Right atrium auricular region (tissue), 2 donors: Measurements from ENCODE around the gene SLK. TPM values are rescaled to one million over a fixed set of nuclear protein-coding genes. Genes with fewer than 3 reads are reported as not detected.

Experiments
- DNase-seq: peaks from one replicate; pipeline ENCODE4 v3.0.0-alpha.2; 2019; ENCODE audit warnings: low spot score
- H3K27ac ChIP-seq, 2 donors: fragments of 200-600 bp; sonication (generic); 1 replicate in 1 of 2; 2 replicates in 1 of 2; pipeline ENCODE4 v1.5.1; 2016 to 2019
- H3K27me3 ChIP-seq, 2 donors: fragments of 200-600 bp; sonication (generic); one replicate each; pipeline versions ENCODE4 v1.5.1 to v1.6.0; 2017 to 2019
- H3K36me3 ChIP-seq: fragments of 200-600 bp; sonication (generic); one replicate; pipeline ENCODE4 v1.5.1; 2016
- H3K4me1 ChIP-seq, 2 donors: fragments of 200-600 bp; sonication (generic); one replicate each; pipeline versions ENCODE4 v1.5.1 to v1.6.0; 2017 to 2019
- H3K4me3 ChIP-seq, 2 donors: fragments of 200-600 bp; sonication (generic); 1 replicate in 1 of 2; 2 replicates in 1 of 2; pipeline ENCODE4 v1.5.1; 2017 to 2019; ENCODE audit warnings: mild to moderate bottlenecking in 1 of 2, moderate library complexity in 1 of 2
- H3K9me3 ChIP-seq, 2 donors: fragments of 200-600 bp; sonication (generic); one replicate each; pipeline ENCODE4 v1.5.1; 2019
- CTCF ChIP-seq, 2 donors: fragments of 200-600 bp; sonication (generic); IDR thresholded peaks; one replicate each; pipeline ENCODE4 v1.5.1; 2019; ENCODE audit warnings: antibody characterized with exemption in 2 of 2
- total RNA-seq, 2 donors: library from RNA; depleted of rRNA; stranded (reverse); fragments of >200 nt; gene quantifications; one replicate each; pipeline ENCODE4 v1.1.0, GENCODE V29; 2016

Gene SLK
- total RNA-seq, 2 donors from 2014 or later = 42.4 to 57.3 TPM

DNA sequence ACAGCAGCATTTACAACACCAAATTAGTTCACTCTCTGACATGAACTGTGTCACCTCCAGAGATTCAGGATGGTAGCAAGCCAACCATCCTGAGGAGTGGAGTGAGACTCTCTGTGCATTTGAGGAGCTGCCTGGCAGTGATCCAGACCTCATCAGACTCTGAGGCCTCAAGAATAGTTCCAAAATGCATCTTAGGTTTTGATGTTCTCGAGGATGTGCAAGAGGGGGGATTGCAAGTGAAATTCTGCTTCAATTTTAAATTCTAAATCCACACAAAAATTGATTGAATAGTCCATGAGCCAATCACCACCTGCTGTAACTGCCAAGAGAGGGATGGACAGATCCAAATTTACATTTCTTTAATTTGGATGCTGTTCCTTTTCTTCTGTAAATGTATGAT, 49.7 kb downstream of the SLK start:
- Histone ChIP-seq H3K9me3 (no peaks in the 10 kb centered on the region), H3K4me1 (no peaks in the 10 kb centered on the region), H3K4me3 (no peak overlapping the region), H3K27ac (no peak overlapping the region), H3K36me3 (peaks cover 64% of the 10 kb centered on the region), H3K27me3 (no peaks in the 10 kb centered on the region)
- TF ChIP-seq CTCF (IDR thresholded peaks at IDR 0.05) = no peak
- no peak for DNase-seq

DNA sequence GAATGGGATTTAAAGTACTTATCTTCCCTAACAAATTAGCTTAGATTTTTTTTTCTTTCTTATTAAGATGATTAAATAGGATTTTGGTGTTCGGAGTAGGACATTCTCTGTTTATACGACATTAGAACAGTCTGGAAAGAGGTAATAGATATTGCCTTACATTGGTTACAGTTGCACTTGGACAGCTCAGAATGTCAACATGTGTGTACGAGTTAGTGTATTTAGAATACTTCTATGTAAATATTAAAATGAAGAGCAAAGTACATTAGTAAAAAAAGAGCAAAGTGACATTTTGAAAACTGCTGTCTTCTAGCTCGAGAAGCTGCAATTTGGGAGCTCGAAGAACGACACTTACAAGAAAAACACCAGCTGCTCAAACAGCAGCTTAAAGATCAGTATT, 51.5 kb downstream of the SLK start:
- Histone ChIP-seq H3K27me3 (no peaks in the 10 kb centered on the region), H3K4me3 (no peak overlapping the region), H3K27ac (no peak overlapping the region), H3K9me3 (no peaks in the 10 kb centered on the region), H3K4me1 (no peaks in the 10 kb centered on the region), H3K36me3 (peaks cover 77% of the 10 kb centered on the region)
- DNase-seq = no peak
- no peak for TF ChIP-seq CTCF (IDR thresholded peaks at IDR 0.05)

- H3K4me3 ChIP-seq = no peak overlapping the region
- no peaks in the 10 kb centered on the region for H3K9me3 ChIP-seq
- peaks cover 0 to 4% of the 10 kb centered on the region in 2 donors for H3K4me1 ChIP-seq
- no peaks in the 10 kb centered on the region for H3K27me3 ChIP-seq
- H3K27ac ChIP-seq = no peak overlapping the region
- no peak for TF ChIP-seq CTCF (IDR thresholded peaks at IDR 0.05)
- peaks cover 83% of the 10 kb centered on the region for H3K36me3 ChIP-seq
- no peak for DNase-seq
Observed at GRCh38 chr10:104020020-104020419, 53.1 kb downstream of the SLK start.

DNA sequence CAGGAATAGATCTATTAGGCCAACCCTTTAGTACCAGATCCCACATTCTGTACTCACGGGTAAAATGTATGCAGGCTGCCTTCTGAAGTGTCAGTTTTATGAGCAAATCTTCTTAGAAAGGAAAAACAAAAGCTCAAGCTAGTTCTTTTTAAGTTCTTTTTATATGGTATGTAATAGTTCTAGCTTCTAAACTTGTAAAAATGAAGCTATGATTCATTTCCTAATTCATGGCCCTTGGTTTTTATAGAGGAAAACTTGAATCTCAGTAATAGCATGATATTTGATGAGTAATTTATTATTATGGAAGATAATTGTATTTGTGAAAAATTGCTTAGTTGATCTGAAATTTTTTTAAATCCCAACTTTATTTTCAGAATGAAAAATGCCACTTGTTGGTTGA, 54.3 kb downstream of the SLK start:
- no peak overlapping the region for H3K27ac ChIP-seq
- no peaks in the 10 kb centered on the region for H3K27me3 ChIP-seq
- no peak for DNase-seq
- no peak overlapping the region for H3K4me3 ChIP-seq
- peaks cover 91% of the 10 kb centered on the region for H3K36me3 ChIP-seq
- no peaks in the 10 kb centered on the region for H3K9me3 ChIP-seq
- peaks cover 0 to 4% of the 10 kb centered on the region in 2 donors for H3K4me1 ChIP-seq
- TF ChIP-seq CTCF (IDR thresholded peaks at IDR 0.05) = no peak

GRCh38 chr10:104022026-104022425, 55.1 kb downstream of the SLK start:
- peaks cover 0 to 4% of the 10 kb centered on the region in 2 donors for H3K4me1 ChIP-seq
- peaks cover 89% of the 10 kb centered on the region for H3K36me3 ChIP-seq
- H3K27ac ChIP-seq = no peak overlapping the region
- DNase-seq = no peak
- no peak for TF ChIP-seq CTCF (IDR thresholded peaks at IDR 0.05)
- no peaks in the 10 kb centered on the region for H3K27me3 ChIP-seq
- H3K4me3 ChIP-seq = no peak overlapping the region
- H3K9me3 ChIP-seq = no peaks in the 10 kb centered on the region

- H3K27me3 ChIP-seq = no peaks in the 10 kb centered on the region
- DNase-seq = no peak
- peaks cover 0 to 14% of the 10 kb centered on the region in 2 donors for H3K4me1 ChIP-seq
- no peaks in the 10 kb centered on the region for H3K9me3 ChIP-seq
- H3K36me3 ChIP-seq = peaks cover 60% of the 10 kb centered on the region
- H3K4me3 ChIP-seq = no peak overlapping the region
- no peak overlapping the region for H3K27ac ChIP-seq
- TF ChIP-seq CTCF (IDR thresholded peaks at IDR 0.05) = no peak
Observed at GRCh38 chr10:104025524-104025923, 58.6 kb downstream of the SLK start.
